KMS-11 (cell line): ENCODE measurements around the gene NBAS.
"Not testable (repeated sequence)": the region's sequence is repeated elsewhere in the genome, so short reads cannot be mapped to it uniquely, and the experiment has no call there.

ENCODE experiments used
- H2AFZ ChIP-seq: fragments of 200-600 bp; sonication (generic); 2 replicates; pipeline ENCODE4 v1.6.1; 2016; ENCODE audit warnings: antibody characterized with exemption, mixed run types, low read depth
- H3K27ac ChIP-seq: fragments of 200-600 bp; sonication (generic); 2 replicates; pipeline ENCODE4 v1.6.1; 2016; ENCODE audit warnings: mild to moderate bottlenecking, mixed run types
- H3K27me3 ChIP-seq: fragments of 200-600 bp; sonication (generic); 2 replicates; pipeline ENCODE4 v1.6.1; 2017; ENCODE audit warnings: mild to moderate bottlenecking, low read depth, mixed run types, moderate library complexity; ENCODE audit not compliant: insufficient read depth
- H3K36me3 ChIP-seq: fragments of 200-600 bp; sonication (generic); 2 replicates; pipeline ENCODE4 v1.6.1; 2017; ENCODE audit warnings: mild to moderate bottlenecking, mixed run types; ENCODE audit not compliant: insufficient read depth
- H3K4me1 ChIP-seq: fragments of 200-600 bp; sonication (generic); 2 replicates; pipeline ENCODE4 v1.6.1; 2016; ENCODE audit warnings: mild to moderate bottlenecking, low read depth, mixed run types; ENCODE audit not compliant: poor library complexity, severe bottlenecking
- H3K4me2 ChIP-seq: fragments of 200-600 bp; sonication (generic); 2 replicates; pipeline ENCODE4 v1.7.0; 2016; ENCODE audit warnings: mild to moderate bottlenecking, mixed run types
- H3K4me3 ChIP-seq: fragments of 200-600 bp; sonication (generic); IDR thresholded peaks from 2 replicates; pipeline ENCODE4 v1.6.1; 2017; ENCODE audit warnings: low read depth, low read length, mixed read lengths; ENCODE audit not compliant: insufficient read depth
- H3K79me2 ChIP-seq: fragments of 200-600 bp; sonication (generic); 2 replicates; pipeline ENCODE4 v1.6.1; 2016; ENCODE audit warnings: low read depth, mixed run types; ENCODE audit not compliant: insufficient read depth
- H3K9ac ChIP-seq: fragments of 200-600 bp; sonication (generic); 2 replicates; pipeline ENCODE4 v1.6.1; 2016; ENCODE audit warnings: mild to moderate bottlenecking, mixed run types
- H4K20me1 ChIP-seq: fragments of 200-600 bp; sonication (generic); 2 replicates; pipeline ENCODE4 v1.6.1; 2016; ENCODE audit warnings: mild to moderate bottlenecking, mixed run types; ENCODE audit not compliant: insufficient read depth
- CTCF ChIP-seq: fragments of 200-600 bp; sonication (generic); conservative IDR thresholded peaks from 2 replicates; pipeline ENCODE4 v1.6.1; 2017; ENCODE audit warnings: low read depth, mild to moderate bottlenecking, antibody characterized with exemption, low read length, moderate library complexity, mixed read lengths

NBAS gene

GRCh38 chr2:15253247-15253646 lies 307.9 kb downstream of the NBAS start:
- Histone ChIP-seq H3K9ac (no peak overlapping the region), H3K27ac (no peak overlapping the region), H3K27me3 (no peaks in the 10 kb centered on the region), H3K36me3 (no peaks in the 10 kb centered on the region), H2AFZ (no peak overlapping the region), H3K4me3 (no peak overlapping the region), H3K4me2 (no peak overlapping the region), H3K79me2 (no peaks in the 10 kb centered on the region), H4K20me1 (no peaks in the 10 kb centered on the region), H3K4me1 (no peaks in the 10 kb centered on the region)
- TF ChIP-seq CTCF = no peak

- H4K20me1 ChIP-seq = no peaks in the 10 kb centered on the region
- no peak overlapping the region for H3K4me3 ChIP-seq
- no peak overlapping the region for H3K9ac ChIP-seq
- H3K27me3 ChIP-seq = no peaks in the 10 kb centered on the region
- H3K27ac ChIP-seq = no peak overlapping the region
- H3K4me2 ChIP-seq = no peak overlapping the region
- TF ChIP-seq CTCF = no peak
- no peaks in the 10 kb centered on the region for H3K4me1 ChIP-seq
- H3K79me2 ChIP-seq = no peaks in the 10 kb centered on the region
- H3K36me3 ChIP-seq = no peaks in the 10 kb centered on the region
- H2AFZ ChIP-seq = no peak overlapping the region
Observed at GRCh38 chr2:15251753-15252152, 309.4 kb downstream of the NBAS start.

- not testable (repeated sequence) for H3K4me1 ChIP-seq, H3K27me3 ChIP-seq
Observed at GRCh38 chr2:15250946-15251345, 310.2 kb downstream of the NBAS start.

GRCh38 chr2:15246870-15247269 lies 314.3 kb downstream of the NBAS start:
- Histone ChIP-seq H3K9ac (no peak overlapping the region), H3K27me3 (no peaks in the 10 kb centered on the region), H3K36me3 (no peaks in the 10 kb centered on the region), H3K4me3 (no peak overlapping the region), H3K79me2 (no peaks in the 10 kb centered on the region), H3K27ac (no peak overlapping the region), H3K4me2 (no peak overlapping the region), H3K4me1 (no peaks in the 10 kb centered on the region), H2AFZ (no peak overlapping the region), H4K20me1 (no peaks in the 10 kb centered on the region)
- TF ChIP-seq CTCF = no peak

More at GRCh38 chr2:15250946-15251345, 310.2 kb downstream of the NBAS start:
- H3K9ac ChIP-seq, H4K20me1 ChIP-seq, H2AFZ ChIP-seq, H3K36me3 ChIP-seq, H3K27ac ChIP-seq, H3K79me2 ChIP-seq, H3K4me3 ChIP-seq, H3K4me2 ChIP-seq: not testable (repeated sequence)

- Histone ChIP-seq H3K27me3 (no peaks in the 10 kb centered on the region), H3K36me3 (no peaks in the 10 kb centered on the region), H4K20me1 (no peaks in the 10 kb centered on the region), H3K4me1 (no peaks in the 10 kb centered on the region), H3K4me3 (no peak overlapping the region), H2AFZ (no peak overlapping the region), H3K9ac (no peak overlapping the region), H3K27ac (no peak overlapping the region), H3K79me2 (no peaks in the 10 kb centered on the region), H3K4me2 (no peak overlapping the region)
- TF ChIP-seq CTCF = no peak
Observed at GRCh38 chr2:15243762-15244161, 317.4 kb downstream of the NBAS start.
